Measurements from ENCODE around the gene SCARB2. TPM values are rescaled to one million over a fixed set of nuclear protein-coding genes. Genes with fewer than 3 reads are reported as not detected.

SCARB2 gene
- total RNA-seq, 2 experiments from 2014 or later: 34.4 to 36.0 TPM

- peak; percentile 90 to 97 (median 93) for DNase-seq
- intact Hi-C loops (cut with DNase I, micrococcal nuclease): loop anchor here (2.0 to 10.0 kb wide), 7 partner anchors 64 to 1714 kb away; partner anchors contain the start of genes SDAD1 (in 2 of the 2), G3BP2 (in 1 of the 2), MRPL1 (in 1 of the 2) and NAAA (in 1 of the 2)
- ATAC-seq (ENCODE audit: poor library complexity): peak; percentile 97
- H3K27ac ChIP-seq (ENCODE audit: low read depth in 1 of 2, low read length in 2 of 2): peak within 1 kb of the TSS; percentile 80 to 90
- H3K27me3 Mint-ChIP-seq: no peaks in the 10 kb centered on the region
- H3K9me3 Mint-ChIP-seq: no peaks in the 10 kb centered on the region
- H3K36me3 ChIP-seq (ENCODE audit: insufficient read depth, low read length): peaks cover 10% of the 10 kb centered on the region
- H3K9me3 ChIP-seq (ENCODE audit: control insufficient read depth in 1 of 2, insufficient read depth in 1 of 2, low read length in 2 of 2): no peaks in the 10 kb centered on the region
- peaks cover 15% of the 10 kb centered on the region for H3K4me1 ChIP-seq (ENCODE audit: insufficient read depth, low read length)
- no peaks in the 10 kb centered on the region for H3K27me3 ChIP-seq (ENCODE audit: control insufficient read depth in 1 of 2, insufficient read depth in 2 of 2, low read length in 2 of 2)
- H3K4me3 ChIP-seq (ENCODE audit: low read length): peak within 1 kb of the TSS; percentile 95
- ChIA-PET CTCF (interaction anchor here (1.1 kb wide), 1 partner anchor 9 kb away, joined by 3 read pairs; no protein-coding TSS in a partner anchor), POLR2A (interaction anchor here (0.6 to 2.0 kb wide), 12 partner anchors 8 to 1714 kb away, joined by 3 to 18 read pairs (median 4); partner anchors contain the start of genes CCNG2, MRPL1, NAAA and SCARB2)
- H3K36me3 Mint-ChIP-seq (ENCODE audit: low read depth): peaks cover 29% of the 10 kb centered on the region
- peak within 1 kb of the TSS; percentile 99 for H3K4me3 Mint-ChIP-seq
- TF ChIP-seq, protein P1, sequence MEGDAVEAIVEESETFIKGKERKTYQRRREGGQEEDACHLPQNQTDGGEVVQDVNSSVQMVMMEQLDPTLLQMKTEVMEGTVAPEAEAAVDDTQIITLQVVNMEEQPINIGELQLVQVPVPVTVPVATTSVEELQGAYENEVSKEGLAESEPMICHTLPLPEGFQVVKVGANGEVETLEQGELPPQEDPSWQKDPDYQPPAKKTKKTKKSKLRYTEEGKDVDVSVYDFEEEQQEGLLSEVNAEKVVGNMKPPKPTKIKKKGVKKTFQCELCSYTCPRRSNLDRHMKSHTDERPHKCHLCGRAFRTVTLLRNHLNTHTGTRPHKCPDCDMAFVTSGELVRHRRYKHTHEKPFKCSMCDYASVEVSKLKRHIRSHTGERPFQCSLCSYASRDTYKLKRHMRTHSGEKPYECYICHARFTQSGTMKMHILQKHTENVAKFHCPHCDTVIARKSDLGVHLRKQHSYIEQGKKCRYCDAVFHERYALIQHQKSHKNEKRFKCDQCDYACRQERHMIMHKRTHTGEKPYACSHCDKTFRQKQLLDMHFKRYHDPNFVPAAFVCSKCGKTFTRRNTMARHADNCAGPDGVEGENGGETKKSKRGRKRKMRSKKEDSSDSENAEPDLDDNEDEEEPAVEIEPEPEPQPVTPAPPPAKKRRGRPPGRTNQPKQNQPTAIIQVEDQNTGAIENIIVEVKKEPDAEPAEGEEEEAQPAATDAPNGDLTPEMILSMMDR (IDR thresholded peaks at IDR 0.05): no peak
- peak within 1 kb of the TSS; percentile 92 for H3K27ac Mint-ChIP-seq
- peaks cover 38% of the 10 kb centered on the region for H3K4me1 Mint-ChIP-seq (ENCODE audit: low read depth)
These were observed 65.3 kb downstream of the SCARB2 start, which contains the start of gene NUP54 for GRCh38 chr4:76148142-76148865. Gene NUP54, minus strand, starts transcription at chr4:76148397. Its CDS starts 23 bp downstream, at chr4:76148374.

GRCh38 chr4:76147454-76148141 is 66.0 kb downstream of the SCARB2 start:
- Mint-ChIP-seq H3K4me3 (peak overlapping the region; percentile 99), H3K27me3 (no peaks in the 10 kb centered on the region), H3K36me3 (ENCODE audit: low read depth) (peaks cover 34% of the 10 kb centered on the region), H3K4me1 (ENCODE audit: low read depth) (peaks cover 38% of the 10 kb centered on the region), H3K27ac (peak overlapping the region; percentile 92), H3K9me3 (no peaks in the 10 kb centered on the region)
- Histone ChIP-seq H3K27me3 (ENCODE audit: control insufficient read depth in 1 of 2, insufficient read depth in 2 of 2, low read length in 2 of 2) (no peaks in the 10 kb centered on the region), H3K36me3 (ENCODE audit: insufficient read depth, low read length) (peaks cover 15% of the 10 kb centered on the region), H3K27ac (ENCODE audit: low read depth in 1 of 2, low read length in 2 of 2) (peak overlapping the region; percentile 80 to 90), H3K4me1 (ENCODE audit: insufficient read depth, low read length) (peaks cover 15% of the 10 kb centered on the region), H3K9me3 (ENCODE audit: control insufficient read depth in 1 of 2, insufficient read depth in 1 of 2, low read length in 2 of 2) (no peaks in the 10 kb centered on the region), H3K4me3 (ENCODE audit: low read length) (peak overlapping the region; percentile 95)
- DNase-seq (peak in 6 of 14 experiments; percentile 1 to 56 (median 16)), ATAC-seq (ENCODE audit: poor library complexity) (peak; percentile 18)
- ChIA-PET CTCF (interaction anchor here (1.1 kb wide), 1 partner anchor 8 kb away, joined by 3 read pairs; no protein-coding TSS in a partner anchor), POLR2A (interaction anchor here (0.8 to 2.0 kb wide), 9 partner anchors 15 to 1715 kb away, joined by 3 to 18 read pairs (median 4); partner anchors contain the start of genes MRPL1, NAAA, SCARB2 and SDAD1)
- intact Hi-C loops (cut with DNase I, micrococcal nuclease): loop anchor here (2.0 to 10.0 kb wide), 8 partner anchors 65 to 1715 kb away; partner anchors contain the start of genes SDAD1 (in 2 of the 2), G3BP2 (in 1 of the 2), MRPL1 (in 1 of the 2) and NAAA (in 1 of the 2)
- TF ChIP-seq, protein P1 (IDR thresholded peaks at IDR 0.05): no peak

GRCh38 chr4:76144546-76144945 is 69.1 kb downstream of the SCARB2 start:
- CTCF ChIA-PET: no interaction called here
- H3K9me3 ChIP-seq (ENCODE audit: control insufficient read depth in 1 of 2, insufficient read depth in 1 of 2, low read length in 2 of 2): no peaks in the 10 kb centered on the region
- H3K27me3 ChIP-seq (ENCODE audit: control insufficient read depth in 1 of 2, insufficient read depth in 2 of 2, low read length in 2 of 2): no peaks in the 10 kb centered on the region
- DNase-seq: no peak
- Mint-ChIP-seq H3K27me3 (no peaks in the 10 kb centered on the region), H3K4me1 (ENCODE audit: low read depth) (peaks cover 60% of the 10 kb centered on the region), H3K27ac (no peak overlapping the region), H3K4me3 (peak overlapping the region; percentile 74), H3K9me3 (no peaks in the 10 kb centered on the region), H3K36me3 (ENCODE audit: low read depth) (peaks cover 57% of the 10 kb centered on the region)
- TF ChIP-seq, protein P1 (IDR thresholded peaks at IDR 0.05): no peak
- no peak overlapping the region for H3K27ac ChIP-seq (ENCODE audit: low read depth in 1 of 2, low read length in 2 of 2)
- intact Hi-C loops (cut with DNase I, micrococcal nuclease): loop anchor here in 1 of 2 experiments (10.0 kb wide), 1 partner anchor 630 kb away; the partner anchor contains the start of genes RCHY1 and THAP6
- peaks cover 15% of the 10 kb centered on the region for H3K4me1 ChIP-seq (ENCODE audit: insufficient read depth, low read length)
- H3K36me3 ChIP-seq (ENCODE audit: insufficient read depth, low read length): peaks cover 37% of the 10 kb centered on the region
- H3K4me3 ChIP-seq (ENCODE audit: low read length): no peak overlapping the region
- no peak for ATAC-seq (ENCODE audit: poor library complexity)
- POLR2A ChIA-PET: no interaction called here

Data from CD4-positive, alpha-beta T cell (primary cell).